ENCODE measurements around the gene TFDP1. TPM values are rescaled to one million over a fixed set of nuclear protein-coding genes. Genes with fewer than 3 reads are reported as not detected.

Gene TFDP1
- polyA plus RNA-seq, 4 donors: 24.3 to 64.9 (median 51.2) TPM

GRCh38 chr13:113552786-113553434 is 31.6 kb upstream of the TFDP1 start:
- Histone ChIP-seq H3K4me3 (ENCODE audit: low read depth in 1 of 3, low read length in 3 of 3) (no peak overlapping the region), H3K4me1 (ENCODE audit: control insufficient read depth in 3 of 3, insufficient read depth in 2 of 3, low read depth in 1 of 3, low read length in 2 of 3) (no peaks in the 10 kb centered on the region), H3K27me3 (ENCODE audit: control insufficient read depth in 3 of 3, insufficient read depth in 3 of 3, low read length in 3 of 3) (no peaks in the 10 kb centered on the region), H3K27ac (ENCODE audit: low read depth in 1 of 3, low read length in 2 of 3) (peak overlapping the region in 1 of 3 donors; percentile 40), H3K9me3 (ENCODE audit: control insufficient read depth in 2 of 2, insufficient read depth in 1 of 2, low read depth in 1 of 2, low read length in 1 of 2) (no peaks in the 10 kb centered on the region), H3K36me3 (ENCODE audit: control insufficient read depth in 3 of 3, insufficient read depth in 2 of 3, low read depth in 1 of 3, low read length in 3 of 3) (peaks cover 3 to 50% (median 10%) of the 10 kb centered on the region in 3 donors)
- 74 to 87% (median 81%) methylated on average over 16 of the region's 16 CpGs for WGBS, 3 donors
- DNase-seq: no peak
- no peak for FAIRE-seq

GRCh38 chr13:113553511-113554332 is 30.8 kb upstream of the TFDP1 start:
- H3K27me3 ChIP-seq (ENCODE audit: control insufficient read depth in 3 of 3, insufficient read depth in 3 of 3, low read length in 3 of 3): no peaks in the 10 kb centered on the region
- FAIRE-seq: no peak
- H3K9me3 ChIP-seq (ENCODE audit: control insufficient read depth in 2 of 2, insufficient read depth in 1 of 2, low read depth in 1 of 2, low read length in 1 of 2): no peaks in the 10 kb centered on the region
- 85 to 89% (median 86%) methylated on average over 16 of the region's 16 CpGs for whole genome bisulfite sequencing, 3 donors
- no peak for DNase-seq
- H3K4me3 ChIP-seq (ENCODE audit: low read depth in 1 of 3, low read length in 3 of 3): no peak overlapping the region
- peaks cover 3 to 41% (median 10%) of the 10 kb centered on the region in 3 donors for H3K36me3 ChIP-seq (ENCODE audit: control insufficient read depth in 3 of 3, insufficient read depth in 2 of 3, low read depth in 1 of 3, low read length in 3 of 3)
- no peak overlapping the region for H3K27ac ChIP-seq (ENCODE audit: low read depth in 1 of 3, low read length in 2 of 3)
- H3K4me1 ChIP-seq (ENCODE audit: control insufficient read depth in 3 of 3, insufficient read depth in 2 of 3, low read depth in 1 of 3, low read length in 2 of 3): no peaks in the 10 kb centered on the region

GRCh38 chr13:113554333-113554700 is 30.2 kb upstream of the TFDP1 start:
- Histone ChIP-seq H3K4me3 (ENCODE audit: low read depth in 1 of 3, low read length in 3 of 3) (no peak overlapping the region), H3K4me1 (ENCODE audit: control insufficient read depth in 3 of 3, insufficient read depth in 2 of 3, low read depth in 1 of 3, low read length in 2 of 3) (no peaks in the 10 kb centered on the region), H3K9me3 (ENCODE audit: control insufficient read depth in 2 of 2, insufficient read depth in 1 of 2, low read depth in 1 of 2, low read length in 1 of 2) (no peaks in the 10 kb centered on the region), H3K27me3 (ENCODE audit: control insufficient read depth in 3 of 3, insufficient read depth in 3 of 3, low read length in 3 of 3) (no peaks in the 10 kb centered on the region), H3K36me3 (ENCODE audit: control insufficient read depth in 3 of 3, insufficient read depth in 2 of 3, low read depth in 1 of 3, low read length in 3 of 3) (peaks cover 3 to 35% (median 10%) of the 10 kb centered on the region in 3 donors), H3K27ac (ENCODE audit: low read depth in 1 of 3, low read length in 2 of 3) (no peak overlapping the region)
- no peak for DNase-seq
- WGBS, 3 donors: 85 to 93% (median 88%) methylated on average over 9 of the region's 9 CpGs
- no peak for FAIRE-seq

- FAIRE-seq (no peak), DNase-seq (no peak)
- Histone ChIP-seq H3K27me3 (ENCODE audit: control insufficient read depth in 3 of 3, insufficient read depth in 3 of 3, low read length in 3 of 3) (no peaks in the 10 kb centered on the region), H3K27ac (ENCODE audit: low read depth in 1 of 3, low read length in 2 of 3) (no peak overlapping the region), H3K9me3 (ENCODE audit: control insufficient read depth in 2 of 2, insufficient read depth in 1 of 2, low read depth in 1 of 2, low read length in 1 of 2) (no peaks in the 10 kb centered on the region), H3K4me1 (ENCODE audit: control insufficient read depth in 3 of 3, insufficient read depth in 2 of 3, low read depth in 1 of 3, low read length in 2 of 3) (no peaks in the 10 kb centered on the region), H3K4me3 (ENCODE audit: low read depth in 1 of 3, low read length in 3 of 3) (no peak overlapping the region), H3K36me3 (ENCODE audit: control insufficient read depth in 3 of 3, insufficient read depth in 2 of 3, low read depth in 1 of 3, low read length in 3 of 3) (peaks cover 3 to 33% (median 10%) of the 10 kb centered on the region in 3 donors)
- WGBS, 3 donors: 85 to 93% (median 89%) methylated on average over 4 of the region's 4 CpGs
These were observed 29.4 kb upstream of the TFDP1 start for GRCh38 chr13:113555141-113555540.

- no peak overlapping the region for H3K4me3 ChIP-seq (ENCODE audit: low read depth in 1 of 3, low read length in 3 of 3)
- 94 to 96% (median 94%) methylated on average over 5 of the region's 5 CpGs for WGBS, 3 donors
- no peaks in the 10 kb centered on the region for H3K27me3 ChIP-seq (ENCODE audit: control insufficient read depth in 3 of 3, insufficient read depth in 3 of 3, low read length in 3 of 3)
- no peak for DNase-seq
- peaks cover 0 to 2% (median 0%) of the 10 kb centered on the region in 3 donors for H3K4me1 ChIP-seq (ENCODE audit: control insufficient read depth in 3 of 3, insufficient read depth in 2 of 3, low read depth in 1 of 3, low read length in 2 of 3)
- H3K27ac ChIP-seq (ENCODE audit: low read depth in 1 of 3, low read length in 2 of 3): no peak overlapping the region
- H3K9me3 ChIP-seq (ENCODE audit: control insufficient read depth in 2 of 2, insufficient read depth in 1 of 2, low read depth in 1 of 2, low read length in 1 of 2): no peaks in the 10 kb centered on the region
- FAIRE-seq: no peak
- peaks cover 2 to 19% (median 4%) of the 10 kb centered on the region in 3 donors for H3K36me3 ChIP-seq (ENCODE audit: control insufficient read depth in 3 of 3, insufficient read depth in 2 of 3, low read depth in 1 of 3, low read length in 3 of 3)
These were observed 27.5 kb upstream of the TFDP1 start for GRCh38 chr13:113557013-113557412.

GRCh38 chr13:113558461-113558860 is 26.1 kb upstream of the TFDP1 start:
- Histone ChIP-seq H3K36me3 (ENCODE audit: control insufficient read depth in 3 of 3, insufficient read depth in 2 of 3, low read depth in 1 of 3, low read length in 3 of 3) (peaks cover 0 to 7% (median 2%) of the 10 kb centered on the region in 3 donors), H3K27me3 (ENCODE audit: control insufficient read depth in 3 of 3, insufficient read depth in 3 of 3, low read length in 3 of 3) (no peaks in the 10 kb centered on the region), H3K4me3 (ENCODE audit: low read depth in 1 of 3, low read length in 3 of 3) (no peak overlapping the region), H3K9me3 (ENCODE audit: control insufficient read depth in 2 of 2, insufficient read depth in 1 of 2, low read depth in 1 of 2, low read length in 1 of 2) (no peaks in the 10 kb centered on the region), H3K4me1 (ENCODE audit: control insufficient read depth in 3 of 3, insufficient read depth in 2 of 3, low read depth in 1 of 3, low read length in 2 of 3) (peaks cover 0 to 10% (median 0%) of the 10 kb centered on the region in 3 donors), H3K27ac (ENCODE audit: low read depth in 1 of 3, low read length in 2 of 3) (no peak overlapping the region)
- FAIRE-seq: no peak
- WGBS, 3 donors: 82 to 87% (median 85%) methylated on average over 6 of the region's 6 CpGs
- no peak for DNase-seq

GRCh38 chr13:113559061-113559460 is 25.5 kb upstream of the TFDP1 start:
- no peak overlapping the region for H3K27ac ChIP-seq (ENCODE audit: low read depth in 1 of 3, low read length in 2 of 3)
- 85 to 86% (median 86%) methylated on average over 7 of the region's 7 CpGs for WGBS, 3 donors
- peaks cover 0 to 10% (median 0%) of the 10 kb centered on the region in 3 donors for H3K4me1 ChIP-seq (ENCODE audit: control insufficient read depth in 3 of 3, insufficient read depth in 2 of 3, low read depth in 1 of 3, low read length in 2 of 3)
- FAIRE-seq (no peak), DNase-seq (no peak)
- no peaks in the 10 kb centered on the region for H3K9me3 ChIP-seq (ENCODE audit: control insufficient read depth in 2 of 2, insufficient read depth in 1 of 2, low read depth in 1 of 2, low read length in 1 of 2)
- no peak overlapping the region for H3K4me3 ChIP-seq (ENCODE audit: low read depth in 1 of 3, low read length in 3 of 3)
- no peaks in the 10 kb centered on the region for H3K27me3 ChIP-seq (ENCODE audit: control insufficient read depth in 3 of 3, insufficient read depth in 3 of 3, low read length in 3 of 3)
- peaks cover 0 to 2% (median 1%) of the 10 kb centered on the region in 3 donors for H3K36me3 ChIP-seq (ENCODE audit: control insufficient read depth in 3 of 3, insufficient read depth in 2 of 3, low read depth in 1 of 3, low read length in 3 of 3)

- FAIRE-seq (no peak), DNase-seq (no peak)
- H3K4me1 ChIP-seq (ENCODE audit: control insufficient read depth in 3 of 3, insufficient read depth in 2 of 3, low read depth in 1 of 3, low read length in 2 of 3): peaks cover 0 to 10% (median 0%) of the 10 kb centered on the region in 3 donors
- no peak overlapping the region for H3K27ac ChIP-seq (ENCODE audit: low read depth in 1 of 3, low read length in 2 of 3)
- H3K27me3 ChIP-seq (ENCODE audit: control insufficient read depth in 3 of 3, insufficient read depth in 3 of 3, low read length in 3 of 3): no peaks in the 10 kb centered on the region
- H3K4me3 ChIP-seq (ENCODE audit: low read depth in 1 of 3, low read length in 3 of 3): no peak overlapping the region
- WGBS, 3 donors: 87 to 92% (median 91%) methylated on average over 50 to 56 of the region's 56 CpGs
- no peaks in the 10 kb centered on the region for H3K9me3 ChIP-seq (ENCODE audit: control insufficient read depth in 2 of 2, insufficient read depth in 1 of 2, low read depth in 1 of 2, low read length in 1 of 2)
- H3K36me3 ChIP-seq (ENCODE audit: control insufficient read depth in 3 of 3, insufficient read depth in 2 of 3, low read depth in 1 of 3, low read length in 3 of 3): no peaks in the 10 kb centered on the region
These were observed 24.5 kb upstream of the TFDP1 start for GRCh38 chr13:113559901-113560644.
